ENCODE measurements around the gene PTH2R. TPM values are rescaled to one million over a fixed set of nuclear protein-coding genes. Genes with fewer than 3 reads are reported as not detected.

Gene PTH2R
- total RNA-seq, 1 experiment from 2014 or later: 0.48 TPM

DNA sequence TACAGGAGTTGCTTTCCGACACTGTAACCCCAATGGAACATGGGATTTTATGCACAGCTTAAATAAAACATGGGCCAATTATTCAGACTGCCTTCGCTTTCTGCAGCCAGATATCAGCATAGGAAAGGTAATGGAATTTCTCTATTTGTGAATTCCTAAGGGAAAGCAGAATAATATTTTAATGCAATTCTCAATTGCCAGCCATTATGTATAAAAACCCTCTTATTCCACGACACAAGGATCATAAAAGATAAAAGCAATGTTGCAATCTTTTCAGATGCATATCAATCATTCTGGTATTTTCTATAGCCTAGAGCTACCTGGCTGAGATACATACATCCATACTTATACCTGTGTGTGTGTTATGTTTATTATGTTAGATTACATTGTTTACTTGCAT is 31.2 kb downstream of the PTH2R start:
- no peak overlapping the region for H3K4me3 Mint-ChIP-seq
- ChIA-PET CTCF (no interaction called here), POLR2A (no interaction called here)
- no peaks in the 10 kb centered on the region for H3K9me3 Mint-ChIP-seq
- TF ChIP-seq, protein P1, sequence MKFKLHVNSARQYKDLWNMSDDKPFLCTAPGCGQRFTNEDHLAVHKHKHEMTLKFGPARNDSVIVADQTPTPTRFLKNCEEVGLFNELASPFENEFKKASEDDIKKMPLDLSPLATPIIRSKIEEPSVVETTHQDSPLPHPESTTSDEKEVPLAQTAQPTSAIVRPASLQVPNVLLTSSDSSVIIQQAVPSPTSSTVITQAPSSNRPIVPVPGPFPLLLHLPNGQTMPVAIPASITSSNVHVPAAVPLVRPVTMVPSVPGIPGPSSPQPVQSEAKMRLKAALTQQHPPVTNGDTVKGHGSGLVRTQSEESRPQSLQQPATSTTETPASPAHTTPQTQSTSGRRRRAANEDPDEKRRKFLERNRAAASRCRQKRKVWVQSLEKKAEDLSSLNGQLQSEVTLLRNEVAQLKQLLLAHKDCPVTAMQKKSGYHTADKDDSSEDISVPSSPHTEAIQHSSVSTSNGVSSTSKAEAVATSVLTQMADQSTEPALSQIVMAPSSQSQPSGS (CRISPR knock-in tag; IDR thresholded peaks at IDR 0.05; ENCODE audit: borderline replicate concordance, low read depth): no peak
- TF ChIP-seq CDX4 (CRISPR knock-in tag; IDR thresholded peaks at IDR 0.05; ENCODE audit: borderline replicate concordance) (no peak), ETV6 (CRISPR knock-in tag; IDR thresholded peaks at IDR 0.05) (no peak), JUN (CRISPR knock-in tag; IDR thresholded peaks at IDR 0.05) (no peak), CBFB (CRISPR knock-in tag; IDR thresholded peaks at IDR 0.05; ENCODE audit: low read depth) (no peak), NR2C2 (CRISPR knock-in tag; IDR thresholded peaks at IDR 0.05) (no peak), GTF2I (CRISPR knock-in tag; conservative IDR thresholded peaks at IDR 0.05) (no peak), MXD4 (CRISPR knock-in tag; IDR thresholded peaks at IDR 0.05; ENCODE audit: borderline replicate concordance) (no peak), ZBTB21 (CRISPR knock-in tag; IDR thresholded peaks at IDR 0.05; ENCODE audit: borderline replicate concordance) (no peak), TCF7 (CRISPR knock-in tag; IDR thresholded peaks at IDR 0.05; ENCODE audit: low read depth) (no peak), ZNF281 (CRISPR knock-in tag; IDR thresholded peaks at IDR 0.05) (no peak), IRF2 (CRISPR knock-in tag; IDR thresholded peaks at IDR 0.05; ENCODE audit: borderline replicate concordance, low read depth) (no peak), FOXP1 (CRISPR knock-in tag; IDR thresholded peaks at IDR 0.05; ENCODE audit: borderline replicate concordance) (no peak), ZNF416 (CRISPR knock-in tag; IDR thresholded peaks at IDR 0.05) (no peak), STAT6 (CRISPR knock-in tag; conservative IDR thresholded peaks at IDR 0.05; ENCODE audit: low read depth) (no peak)
- TF ChIP-seq, protein P2, sequence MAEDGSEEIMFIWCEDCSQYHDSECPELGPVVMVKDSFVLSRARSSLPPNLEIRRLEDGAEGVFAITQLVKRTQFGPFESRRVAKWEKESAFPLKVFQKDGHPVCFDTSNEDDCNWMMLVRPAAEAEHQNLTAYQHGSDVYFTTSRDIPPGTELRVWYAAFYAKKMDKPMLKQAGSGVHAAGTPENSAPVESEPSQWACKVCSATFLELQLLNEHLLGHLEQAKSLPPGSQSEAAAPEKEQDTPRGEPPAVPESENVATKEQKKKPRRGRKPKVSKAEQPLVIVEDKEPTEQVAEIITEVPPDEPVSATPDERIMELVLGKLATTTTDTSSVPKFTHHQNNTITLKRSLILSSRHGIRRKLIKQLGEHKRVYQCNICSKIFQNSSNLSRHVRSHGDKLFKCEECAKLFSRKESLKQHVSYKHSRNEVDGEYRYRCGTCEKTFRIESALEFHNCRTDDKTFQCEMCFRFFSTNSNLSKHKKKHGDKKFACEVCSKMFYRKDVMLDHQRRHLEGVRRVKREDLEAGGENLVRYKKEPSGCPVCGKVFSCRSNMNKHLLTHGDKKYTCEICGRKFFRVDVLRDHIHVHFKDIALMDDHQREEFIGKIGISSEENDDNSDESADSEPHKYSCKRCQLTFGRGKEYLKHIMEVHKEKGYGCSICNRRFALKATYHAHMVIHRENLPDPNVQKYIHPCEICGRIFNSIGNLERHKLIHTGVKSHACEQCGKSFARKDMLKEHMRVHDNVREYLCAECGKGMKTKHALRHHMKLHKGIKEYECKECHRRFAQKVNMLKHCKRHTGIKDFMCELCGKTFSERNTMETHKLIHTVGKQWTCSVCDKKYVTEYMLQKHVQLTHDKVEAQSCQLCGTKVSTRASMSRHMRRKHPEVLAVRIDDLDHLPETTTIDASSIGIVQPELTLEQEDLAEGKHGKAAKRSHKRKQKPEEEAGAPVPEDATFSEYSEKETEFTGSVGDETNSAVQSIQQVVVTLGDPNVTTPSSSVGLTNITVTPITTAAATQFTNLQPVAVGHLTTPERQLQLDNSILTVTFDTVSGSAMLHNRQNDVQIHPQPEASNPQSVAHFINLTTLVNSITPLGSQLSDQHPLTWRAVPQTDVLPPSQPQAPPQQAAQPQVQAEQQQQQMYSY (CRISPR knock-in tag; IDR thresholded peaks at IDR 0.05): no peak
- TF ChIP-seq, protein P3, sequence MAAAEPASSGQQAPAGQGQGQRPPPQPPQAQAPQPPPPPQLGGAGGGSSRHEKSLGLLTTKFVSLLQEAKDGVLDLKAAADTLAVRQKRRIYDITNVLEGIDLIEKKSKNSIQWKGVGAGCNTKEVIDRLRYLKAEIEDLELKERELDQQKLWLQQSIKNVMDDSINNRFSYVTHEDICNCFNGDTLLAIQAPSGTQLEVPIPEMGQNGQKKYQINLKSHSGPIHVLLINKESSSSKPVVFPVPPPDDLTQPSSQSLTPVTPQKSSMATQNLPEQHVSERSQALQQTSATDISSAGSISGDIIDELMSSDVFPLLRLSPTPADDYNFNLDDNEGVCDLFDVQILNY (CRISPR knock-in tag; IDR thresholded peaks at IDR 0.05): no peak
- TF ChIP-seq, protein P4, sequence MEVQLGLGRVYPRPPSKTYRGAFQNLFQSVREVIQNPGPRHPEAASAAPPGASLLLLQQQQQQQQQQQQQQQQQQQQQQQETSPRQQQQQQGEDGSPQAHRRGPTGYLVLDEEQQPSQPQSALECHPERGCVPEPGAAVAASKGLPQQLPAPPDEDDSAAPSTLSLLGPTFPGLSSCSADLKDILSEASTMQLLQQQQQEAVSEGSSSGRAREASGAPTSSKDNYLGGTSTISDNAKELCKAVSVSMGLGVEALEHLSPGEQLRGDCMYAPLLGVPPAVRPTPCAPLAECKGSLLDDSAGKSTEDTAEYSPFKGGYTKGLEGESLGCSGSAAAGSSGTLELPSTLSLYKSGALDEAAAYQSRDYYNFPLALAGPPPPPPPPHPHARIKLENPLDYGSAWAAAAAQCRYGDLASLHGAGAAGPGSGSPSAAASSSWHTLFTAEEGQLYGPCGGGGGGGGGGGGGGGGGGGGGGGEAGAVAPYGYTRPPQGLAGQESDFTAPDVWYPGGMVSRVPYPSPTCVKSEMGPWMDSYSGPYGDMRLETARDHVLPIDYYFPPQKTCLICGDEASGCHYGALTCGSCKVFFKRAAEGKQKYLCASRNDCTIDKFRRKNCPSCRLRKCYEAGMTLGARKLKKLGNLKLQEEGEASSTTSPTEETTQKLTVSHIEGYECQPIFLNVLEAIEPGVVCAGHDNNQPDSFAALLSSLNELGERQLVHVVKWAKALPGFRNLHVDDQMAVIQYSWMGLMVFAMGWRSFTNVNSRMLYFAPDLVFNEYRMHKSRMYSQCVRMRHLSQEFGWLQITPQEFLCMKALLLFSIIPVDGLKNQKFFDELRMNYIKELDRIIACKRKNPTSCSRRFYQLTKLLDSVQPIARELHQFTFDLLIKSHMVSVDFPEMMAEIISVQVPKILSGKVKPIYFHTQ (CRISPR knock-in tag; IDR thresholded peaks at IDR 0.05): no peak
- TF ChIP-seq, protein P5, sequence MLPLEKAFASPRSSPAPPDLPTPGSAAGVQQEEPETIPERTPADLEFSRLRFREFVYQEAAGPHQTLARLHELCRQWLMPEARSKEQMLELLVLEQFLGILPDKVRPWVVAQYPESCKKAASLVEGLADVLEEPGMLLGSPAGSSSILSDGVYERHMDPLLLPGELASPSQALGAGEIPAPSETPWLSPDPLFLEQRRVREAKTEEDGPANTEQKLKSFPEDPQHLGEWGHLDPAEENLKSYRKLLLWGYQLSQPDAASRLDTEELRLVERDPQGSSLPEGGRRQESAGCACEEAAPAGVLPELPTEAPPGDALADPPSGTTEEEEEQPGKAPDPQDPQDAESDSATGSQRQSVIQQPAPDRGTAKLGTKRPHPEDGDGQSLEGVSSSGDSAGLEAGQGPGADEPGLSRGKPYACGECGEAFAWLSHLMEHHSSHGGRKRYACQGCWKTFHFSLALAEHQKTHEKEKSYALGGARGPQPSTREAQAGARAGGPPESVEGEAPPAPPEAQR (CRISPR knock-in tag; IDR thresholded peaks at IDR 0.05): no peak
- no peaks in the 10 kb centered on the region for H3K36me3 Mint-ChIP-seq
- no peak overlapping the region for H3K27ac Mint-ChIP-seq
- no peaks in the 10 kb centered on the region; the same call in 1 of the 2 replicates for H3K27me3 Mint-ChIP-seq (ENCODE audit: low read depth)
- no peaks in the 10 kb centered on the region for H3K4me1 Mint-ChIP-seq
- no peak for DNase-seq (ENCODE audit: low spot score)
- ATAC-seq: no peak
